ENCODE data around the gene MAGEA9B.
"Not testable (repeated sequence)": the region's sequence is repeated elsewhere in the genome, so short reads cannot be mapped to it uniquely, and the experiment has no call there.

The MAGEA9B gene

DNA sequence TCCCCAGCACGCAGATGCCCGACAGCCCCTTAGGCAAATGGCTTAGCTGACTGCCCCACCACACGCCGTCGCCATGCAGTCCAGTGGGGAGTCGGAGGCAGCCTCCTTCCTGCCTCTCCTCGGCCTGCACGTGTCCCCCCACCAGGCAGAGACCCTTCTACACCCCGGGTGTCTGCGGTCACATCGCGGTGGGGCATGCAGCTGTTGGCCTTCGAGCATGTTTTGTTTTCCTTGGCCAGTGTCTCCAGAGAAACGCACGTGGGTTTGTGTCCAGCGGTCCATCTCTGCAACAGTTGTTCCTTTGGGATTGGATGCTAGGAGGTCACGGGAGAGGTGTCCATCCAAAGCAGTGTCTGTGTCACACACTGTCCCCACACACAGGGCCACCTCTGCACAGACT lies 8.0 kb upstream of the MAGEA9B start, which contains the start of gene HSFX2:
TSS of gene HSFX2 (minus strand) at position 101 of the 400 bp plus-strand sequence. CDS start 614 bp downstream, outside the sequence.
- not testable (repeated sequence) for H3K27me3 ChIP-seq (ENCODE audit: insufficient read depth, low read depth); H3K4me2 ChIP-seq; H3K4me1 ChIP-seq (ENCODE audit: low read depth, poor library complexity, severe bottlenecking); H3K27ac ChIP-seq; H3K9ac ChIP-seq; H4K20me1 ChIP-seq (ENCODE audit: insufficient read depth); H3K36me3 ChIP-seq (ENCODE audit: insufficient read depth); H3K4me3 ChIP-seq (IDR thresholded peaks at IDR 0.05; ENCODE audit: insufficient read depth, low read depth, low read length); H3K79me2 ChIP-seq (ENCODE audit: insufficient read depth, low read depth); H2AFZ ChIP-seq (ENCODE audit: low read depth)

DNA sequence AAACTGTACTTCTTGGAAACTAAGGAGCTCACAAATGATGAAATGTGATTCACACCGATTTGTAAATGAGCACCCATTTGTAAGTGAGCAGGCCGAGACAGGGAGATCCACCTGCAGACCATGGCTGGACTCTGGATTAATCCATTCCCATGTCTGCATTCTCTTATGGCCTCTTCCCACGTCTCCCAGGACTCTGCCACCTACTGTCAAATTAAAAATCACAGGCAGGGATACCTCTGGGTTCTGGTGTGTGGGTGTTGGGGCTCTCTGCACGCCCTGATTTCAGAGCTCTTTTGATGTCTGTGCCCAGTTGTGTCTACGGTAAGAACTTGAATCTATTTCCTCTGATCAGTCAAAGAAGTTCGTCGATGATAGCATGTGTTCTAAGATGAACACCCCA lies 3.7 kb upstream of the MAGEA9B start:
- H3K79me2 ChIP-seq (ENCODE audit: insufficient read depth, low read depth); H3K4me1 ChIP-seq (ENCODE audit: low read depth, poor library complexity, severe bottlenecking); H3K27ac ChIP-seq; H3K27me3 ChIP-seq (ENCODE audit: insufficient read depth, low read depth); H2AFZ ChIP-seq (ENCODE audit: low read depth); H3K36me3 ChIP-seq (ENCODE audit: insufficient read depth); H4K20me1 ChIP-seq (ENCODE audit: insufficient read depth); H3K4me2 ChIP-seq; H3K4me3 ChIP-seq (IDR thresholded peaks at IDR 0.05; ENCODE audit: insufficient read depth, low read depth, low read length); H3K9ac ChIP-seq: not testable (repeated sequence)

DNA sequence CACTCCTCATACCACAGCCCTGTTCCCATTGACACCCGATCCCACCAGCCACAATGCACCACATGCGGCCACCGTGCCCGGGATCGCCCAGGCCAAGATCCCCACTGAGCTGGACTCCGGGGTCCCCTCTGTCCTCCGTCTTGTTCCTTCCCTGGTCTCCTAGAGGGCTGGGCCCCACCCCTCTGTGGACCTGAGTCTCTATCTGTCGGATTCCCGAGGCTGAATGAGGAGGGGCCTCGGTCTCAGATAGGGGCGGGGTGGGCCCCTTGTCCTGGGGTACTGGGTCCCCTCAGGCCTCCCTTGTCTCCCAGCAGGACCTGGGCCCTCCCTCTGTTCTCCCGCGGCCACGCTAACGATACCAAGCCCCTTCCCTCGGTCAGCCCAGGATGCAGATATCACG lies 1.6 kb downstream of the MAGEA9B start:
- not testable (repeated sequence) for H3K79me2 ChIP-seq (ENCODE audit: insufficient read depth, low read depth); H3K9ac ChIP-seq; H3K4me2 ChIP-seq; H3K36me3 ChIP-seq (ENCODE audit: insufficient read depth); H3K27ac ChIP-seq; H3K27me3 ChIP-seq (ENCODE audit: insufficient read depth, low read depth); H2AFZ ChIP-seq (ENCODE audit: low read depth); H3K4me3 ChIP-seq (IDR thresholded peaks at IDR 0.05; ENCODE audit: insufficient read depth, low read depth, low read length); H3K4me1 ChIP-seq (ENCODE audit: low read depth, poor library complexity, severe bottlenecking); H4K20me1 ChIP-seq (ENCODE audit: insufficient read depth)

DNA sequence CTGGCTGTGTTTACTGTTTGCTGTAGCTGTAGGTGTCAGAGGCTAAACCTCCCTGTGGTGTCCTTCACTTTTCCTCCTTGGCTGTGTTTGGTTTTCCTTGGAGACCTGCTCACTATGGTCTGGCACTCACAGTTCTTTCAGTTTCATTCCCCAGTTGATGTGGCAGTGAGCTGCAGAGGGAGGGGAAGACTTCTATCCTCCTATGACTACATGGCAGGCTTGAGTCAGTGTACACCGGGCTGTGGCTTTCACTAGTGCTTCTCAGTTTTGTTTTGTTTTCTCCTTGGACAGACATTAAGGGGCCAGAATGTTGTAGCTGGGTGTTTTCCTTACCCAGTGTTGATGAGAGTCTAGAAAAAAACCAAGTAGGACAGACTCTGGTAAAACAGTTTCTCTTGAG lies 13.8 kb downstream of the MAGEA9B start:
- not testable (repeated sequence) for H3K27ac ChIP-seq; H3K36me3 ChIP-seq (ENCODE audit: insufficient read depth); H2AFZ ChIP-seq (ENCODE audit: low read depth); H3K27me3 ChIP-seq (ENCODE audit: insufficient read depth, low read depth); H3K9ac ChIP-seq; H3K4me1 ChIP-seq (ENCODE audit: low read depth, poor library complexity, severe bottlenecking); H3K4me3 ChIP-seq (IDR thresholded peaks at IDR 0.05; ENCODE audit: insufficient read depth, low read depth, low read length); H3K79me2 ChIP-seq (ENCODE audit: insufficient read depth, low read depth); H4K20me1 ChIP-seq (ENCODE audit: insufficient read depth); H3K4me2 ChIP-seq

DNA sequence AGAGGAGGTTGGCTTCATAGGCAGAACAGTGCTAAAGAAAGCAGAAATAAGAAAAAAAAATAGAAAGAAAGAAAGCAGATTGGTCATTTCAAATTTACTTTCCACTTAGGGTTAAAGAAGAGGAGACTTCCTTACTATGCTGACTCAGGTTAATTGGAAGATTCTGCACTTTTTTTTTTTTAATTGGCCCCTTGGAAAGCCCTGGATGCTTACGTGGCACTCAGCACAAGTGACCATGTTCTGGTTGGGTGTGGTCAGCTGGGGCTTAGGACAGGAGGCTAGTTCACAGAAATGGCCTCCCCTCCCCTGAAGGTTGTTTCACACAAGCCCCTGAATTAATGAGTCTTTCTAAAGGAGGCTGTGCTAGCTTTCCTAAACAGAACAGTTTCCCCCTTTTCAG lies 14.5 kb downstream of the MAGEA9B start:
- Histone ChIP-seq H3K79me2 (ENCODE audit: insufficient read depth, low read depth) (no peaks in the 10 kb centered on the region), H2AFZ (ENCODE audit: low read depth) (no peak overlapping the region), H3K9ac (no peak overlapping the region), H3K27me3 (ENCODE audit: insufficient read depth, low read depth) (no peaks in the 10 kb centered on the region), H4K20me1 (ENCODE audit: insufficient read depth) (no peaks in the 10 kb centered on the region), H3K4me1 (ENCODE audit: low read depth, poor library complexity, severe bottlenecking) (peaks cover 5% of the 10 kb centered on the region), H3K36me3 (ENCODE audit: insufficient read depth) (no peaks in the 10 kb centered on the region), H3K4me2 (no peak overlapping the region), H3K4me3 (IDR thresholded peaks at IDR 0.05; ENCODE audit: insufficient read depth, low read depth, low read length) (no peak overlapping the region), H3K27ac (no peak overlapping the region)
- TF ChIP-seq, protein P1, sequence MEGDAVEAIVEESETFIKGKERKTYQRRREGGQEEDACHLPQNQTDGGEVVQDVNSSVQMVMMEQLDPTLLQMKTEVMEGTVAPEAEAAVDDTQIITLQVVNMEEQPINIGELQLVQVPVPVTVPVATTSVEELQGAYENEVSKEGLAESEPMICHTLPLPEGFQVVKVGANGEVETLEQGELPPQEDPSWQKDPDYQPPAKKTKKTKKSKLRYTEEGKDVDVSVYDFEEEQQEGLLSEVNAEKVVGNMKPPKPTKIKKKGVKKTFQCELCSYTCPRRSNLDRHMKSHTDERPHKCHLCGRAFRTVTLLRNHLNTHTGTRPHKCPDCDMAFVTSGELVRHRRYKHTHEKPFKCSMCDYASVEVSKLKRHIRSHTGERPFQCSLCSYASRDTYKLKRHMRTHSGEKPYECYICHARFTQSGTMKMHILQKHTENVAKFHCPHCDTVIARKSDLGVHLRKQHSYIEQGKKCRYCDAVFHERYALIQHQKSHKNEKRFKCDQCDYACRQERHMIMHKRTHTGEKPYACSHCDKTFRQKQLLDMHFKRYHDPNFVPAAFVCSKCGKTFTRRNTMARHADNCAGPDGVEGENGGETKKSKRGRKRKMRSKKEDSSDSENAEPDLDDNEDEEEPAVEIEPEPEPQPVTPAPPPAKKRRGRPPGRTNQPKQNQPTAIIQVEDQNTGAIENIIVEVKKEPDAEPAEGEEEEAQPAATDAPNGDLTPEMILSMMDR (conservative IDR thresholded peaks at IDR 0.05; ENCODE audit: low read depth, low read length) = no peak

DNA sequence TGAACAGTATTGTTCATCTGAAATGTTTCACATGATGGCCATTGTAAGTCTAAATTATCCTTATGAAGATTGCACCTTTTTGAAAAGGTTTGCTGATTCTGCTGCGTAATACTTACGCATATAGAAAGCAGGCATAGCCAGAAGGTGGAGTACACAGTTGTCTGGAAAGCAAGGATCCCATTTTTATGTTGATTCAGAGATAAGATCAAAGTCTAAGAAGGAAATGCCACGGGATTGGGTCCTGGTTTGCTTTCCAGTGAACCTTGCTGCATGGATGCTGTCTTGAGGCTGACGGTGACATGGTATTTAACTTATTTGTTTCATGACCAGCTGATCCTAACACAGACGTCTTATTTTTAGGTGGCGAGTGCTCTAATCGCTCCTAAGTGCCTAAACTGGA lies 15.5 kb downstream of the MAGEA9B start:
- Histone ChIP-seq H4K20me1 (ENCODE audit: insufficient read depth) (no peaks in the 10 kb centered on the region), H3K27me3 (ENCODE audit: insufficient read depth, low read depth) (no peaks in the 10 kb centered on the region), H3K4me1 (ENCODE audit: low read depth, poor library complexity, severe bottlenecking) (peaks cover 5% of the 10 kb centered on the region), H3K36me3 (ENCODE audit: insufficient read depth) (no peaks in the 10 kb centered on the region), H3K9ac (no peak overlapping the region), H3K79me2 (ENCODE audit: insufficient read depth, low read depth) (no peaks in the 10 kb centered on the region), H2AFZ (ENCODE audit: low read depth) (no peak overlapping the region), H3K4me2 (no peak overlapping the region), H3K27ac (no peak overlapping the region), H3K4me3 (IDR thresholded peaks at IDR 0.05; ENCODE audit: insufficient read depth, low read depth, low read length) (no peak overlapping the region)
- TF ChIP-seq, protein P1 (conservative IDR thresholded peaks at IDR 0.05; ENCODE audit: low read depth, low read length) = no peak

Measured in KMS-11 (cell line).